Activated T-cell treated with anti-CD3 and anti-CD28 coated beads, Interleukin-2, amount 50 U/mL, for 72 hours (primary cell): ENCODE results near the gene TOR1A. TPM values are rescaled to one million over a fixed set of nuclear protein-coding genes. Genes with fewer than 3 reads are reported as not detected.

Experiments used
- ATAC-seq, 2 donors: fragments of 150-1000 bp; cut with Tn5 transposase; replicated peaks in 1 of 2; 2 replicates each; pipeline ENCODE4 v1.10.0; 2021; ENCODE audit warnings: moderate library complexity in 2 of 2, mild to moderate bottlenecking in 1 of 2
- DNase-seq, 2 donors: peaks; one replicate each; pipeline ENCODE4 v3.0.0; 2021 to 2022; ENCODE audit warnings: mixed read lengths in 1 of 2
- H3K27ac Mint-ChIP-seq: one replicate; pipeline ENCODE4 v1.8.0; 2022; ENCODE audit warnings: mild to moderate bottlenecking, moderate library complexity, mixed read lengths
- H3K27me3 Mint-ChIP-seq: one replicate; pipeline ENCODE4 v1.8.0; 2022; ENCODE audit warnings: low read depth, mixed read lengths
- H3K36me3 Mint-ChIP-seq, 2 donors: one replicate each; pipeline ENCODE4 v1.8.0; 2022; ENCODE audit warnings: mixed read lengths in 2 of 2, mild to moderate bottlenecking in 1 of 2; ENCODE audit not compliant: insufficient read depth in 2 of 2
- H3K4me1 Mint-ChIP-seq: one replicate; pipeline ENCODE4 v1.8.0; 2022; ENCODE audit warnings: low read depth, mixed read lengths
- H3K4me3 Mint-ChIP-seq, 2 donors: one replicate each; pipeline ENCODE4 v1.8.0; 2022; ENCODE audit warnings: mild to moderate bottlenecking in 2 of 2, mixed read lengths in 2 of 2, moderate library complexity in 2 of 2
- H3K9me3 Mint-ChIP-seq, 2 donors: one replicate each; pipeline ENCODE4 v1.8.0; 2022; ENCODE audit warnings: mixed read lengths in 2 of 2
- total RNA-seq, 2 donors: library from RNA; stranded (reverse); gene quantifications; one replicate each; pipeline ENCODE4 v1.2.3, GENCODE V29; 2022

TOR1A gene
- total RNA-seq, 2 donors from 2014 or later: 47.0 to 49.3 TPM

- no peak for DNase-seq
- Mint-ChIP-seq H3K4me3 (no peak overlapping the region), H3K27me3 (peaks cover 2% of the 10 kb centered on the region), H3K4me1 (peaks cover 2% of the 10 kb centered on the region), H3K27ac (no peak overlapping the region), H3K36me3 (no peaks in the 10 kb centered on the region), H3K9me3 (no peaks in the 10 kb centered on the region)
- no peak for ATAC-seq
Measured at GRCh38 chr9:129762985-129763926, 60.7 kb downstream of the TOR1A start.

Other genes starting within 250 kb of the TOR1A start
- gene C9orf50, start 203.0 kb downstream of the TOR1A start, total RNA-seq: under 1 TPM in 1 of 2 donors, not detected in 1; 0.31 TPM
- gene NTMT1, start 198.0 kb downstream of the TOR1A start, total RNA-seq: 10 to 100 TPM; 39.3 to 51.9 TPM
- gene ASB6, start 182.0 kb downstream of the TOR1A start, total RNA-seq: 10 to 100 TPM; 16.9 to 20.2 TPM
- 1 to 10 TPM; 3.3 to 6.1 TPM for gene PRRX2, start 158.5 kb downstream of the TOR1A start, total RNA-seq
- under 1 TPM; 0.48 to 0.74 TPM for gene PTGES, start 71.1 kb downstream of the TOR1A start, total RNA-seq
- gene TOR1B, start 21.0 kb downstream of the TOR1A start, total RNA-seq: 10 to 100 TPM; 19.9 to 32.0 TPM
- gene C9orf78, start 11.1 kb upstream of the TOR1A start, total RNA-seq: 10 to 100 TPM; 44.6 to 51.7 TPM
- 10 to 100 TPM; 74.4 to 77.9 TPM for gene USP20, start 11.3 kb upstream of the TOR1A start, total RNA-seq
- 100 to 1,000 TPM; 301 to 323 TPM for gene FNBP1, start 219.1 kb upstream of the TOR1A start, total RNA-seq
- gene GPR107, start 229.8 kb upstream of the TOR1A start, total RNA-seq: 10 to 100 TPM; 27.3 to 31.7 TPM